OCI-LY7 (cell line): ENCODE measurements around the gene PTCH1. TPM values are rescaled to one million over a fixed set of nuclear protein-coding genes. Genes with fewer than 3 reads are reported as not detected.

Experiments
- BruUV-seq: library from RNA; stranded (reverse); fragments of 400-500 nt; replicated peaks from 2 replicates; lab custom pipeline; 2021; lab: Mats Ljungman, UMichigan
- CTCF ChIA-PET: fragments of 300-600 bp; sonication (Branson Sonifier 250); formaldehyde crosslinking; loops from one replicate; lab custom pipeline; 2022; ENCODE audit warnings: antibody characterized with exemption; ENCODE audit not compliant: unreplicated experiment; lab: Charles Lee
- POLR2A ChIA-PET: fragments of 300-600 bp; sonication (Branson Sonifier 250); formaldehyde crosslinking; loops from one replicate; lab custom pipeline; 2022; ENCODE audit warnings: antibody characterized with exemption; lab: Charles Lee
- DNase-seq: peaks from one replicate; pipeline ENCODE4 v3.0.0-alpha.2; 2015; ENCODE audit warnings: low spot score
- H2AFZ ChIP-seq: fragments of 200-600 bp; sonication (generic), shearing (Covaris generic); 2 replicates; pipeline ENCODE4 v1.6.1; 2014; ENCODE audit warnings: mild to moderate bottlenecking, antibody characterized with exemption, low read length, moderate library complexity
- H3K27ac ChIP-seq: fragments of 200-600 bp; sonication (generic); 2 replicates; pipeline ENCODE4 v1.5.1; 2014; ENCODE audit warnings: mixed run types, low read depth, mild to moderate bottlenecking, moderate library complexity, low read length, inconsistent platforms; ENCODE audit not compliant: poor library complexity, severe bottlenecking
- H3K36me3 ChIP-seq: fragments of 200-600 bp; sonication (generic); 2 replicates; pipeline ENCODE4 v1.6.1; 2014; ENCODE audit warnings: mild to moderate bottlenecking, antibody characterized with exemption, low read length, moderate library complexity, mixed read lengths; ENCODE audit not compliant: insufficient read depth
- H3K4me1 ChIP-seq: fragments of 200-600 bp; sonication (generic); 2 replicates; pipeline ENCODE4 v1.5.1; 2014; ENCODE audit warnings: mild to moderate bottlenecking, low read length; ENCODE audit not compliant: insufficient read depth, poor library complexity, severe bottlenecking
- H3K4me2 ChIP-seq: fragments of 200-600 bp; sonication (generic); 2 replicates; pipeline ENCODE4 v1.6.1; 2014; ENCODE audit warnings: mild to moderate bottlenecking, low read length
- H3K4me3 ChIP-seq: fragments of 200-600 bp; sonication (generic); 2 replicates; pipeline ENCODE4 v1.5.1; 2014; ENCODE audit warnings: mild to moderate bottlenecking, low read depth, low read length; ENCODE audit not compliant: poor library complexity, severe bottlenecking
- H3K79me2 ChIP-seq: fragments of 200-600 bp; sonication (generic); 2 replicates; pipeline ENCODE4 v1.6.1; 2016; ENCODE audit warnings: low read depth, mild to moderate bottlenecking, low read length, moderate library complexity, mixed read lengths; ENCODE audit not compliant: insufficient read depth
- H3K9me2 ChIP-seq: fragments of 200-600 bp; sonication (generic); 2 replicates; pipeline ENCODE4 v1.6.1; 2016; ENCODE audit warnings: mild to moderate bottlenecking, low read length, mixed read lengths; ENCODE audit not compliant: insufficient read depth
- H3K9me3 ChIP-seq: fragments of 200-600 bp; sonication (generic); 2 replicates; pipeline ENCODE4 v1.6.1; 2014; ENCODE audit warnings: mild to moderate bottlenecking, mixed run types, low read length, mixed read lengths
- H4K20me1 ChIP-seq: fragments of 200-600 bp; sonication (generic); 2 replicates; pipeline ENCODE4 v1.6.1; 2014; ENCODE audit warnings: mild to moderate bottlenecking, antibody characterized with exemption, low read length, moderate library complexity, mixed read lengths; ENCODE audit not compliant: insufficient read depth
- CTCF ChIP-seq: fragments of 200-600 bp; sonication (generic); conservative IDR thresholded peaks from 2 replicates; pipeline ENCODE4 v1.5.1; 2014; ENCODE audit warnings: mild to moderate bottlenecking, antibody characterized with exemption, low read length, moderate library complexity, mixed read lengths
- EZH2phosphoT487 ChIP-seq: fragments of 200-600 bp; sonication (generic); IDR thresholded peaks from 2 replicates; pipeline ENCODE4 v1.6.1; 2018; ENCODE audit warnings: low read depth, borderline replicate concordance, mild to moderate bottlenecking, mixed run types, antibody characterized with exemption, low read length, moderate library complexity, mixed read lengths
- intact Hi-C: fragments of 100-400 bp; cut with micrococcal nuclease; formaldehyde crosslinking; loops from one replicate; pipeline ENCODE4 v1.10.0; 2022; ENCODE audit not compliant: unreplicated experiment
- total RNA-seq, 2 experiments: library from RNA; depleted of rRNA in 1 of 2; stranded (reverse); fragments of >200 nt in 1 of 2; shearing (Covaris generic) in 1 of 2; gene quantifications; 2 replicates each; pipeline ENCODE4 v1.2.3, GENCODE V29; 2014 to 2022

PTCH1 gene
- total RNA-seq, 2 experiments from 2014 or later, result 13.1 to 36.1 TPM

GRCh38 chr9:95498641-95499040, 18.1 kb downstream of the PTCH1 start:
- ChIA-PET POLR2A (interaction anchor here (1.7 kb wide), 1 partner anchor 11 kb away, joined by 4 read pairs; no protein-coding TSS in a partner anchor), CTCF (no interaction called here)
- Histone ChIP-seq H3K4me3 (no peak overlapping the region), H3K36me3 (peaks cover 3% of the 10 kb centered on the region; the same call in 1 of the 2 replicates), H3K4me2 (no peak overlapping the region), H3K4me1 (peaks cover 64% of the 10 kb centered on the region), H3K27ac (no peak overlapping the region), H3K9me2 (no peaks in the 10 kb centered on the region), H2AFZ (no peak overlapping the region), H3K9me3 (no peaks in the 10 kb centered on the region), H4K20me1 (peaks cover 16% of the 10 kb centered on the region; the same call in 1 of the 2 replicates), H3K79me2 (peaks cover 44% of the 10 kb centered on the region; the same call in 1 of the 2 replicates)
- BruUV-seq, result no TSS peak
- TF ChIP-seq CTCF (no peak), EZH2phosphoT487 (no peak)
- no peak for DNase-seq
- intact Hi-C loops, result no loop called here

GRCh38 chr9:95497772-95498171, 19.0 kb downstream of the PTCH1 start:
- Histone ChIP-seq H3K4me1 (peaks cover 64% of the 10 kb centered on the region), H3K36me3 (peaks cover 3% of the 10 kb centered on the region; the same call in 1 of the 2 replicates), H4K20me1 (peaks cover 9% of the 10 kb centered on the region; the same call in 1 of the 2 replicates), H2AFZ (no peak overlapping the region), H3K9me2 (no peaks in the 10 kb centered on the region), H3K4me2 (no peak overlapping the region), H3K79me2 (peaks cover 45% of the 10 kb centered on the region; the same call in 1 of the 2 replicates), H3K4me3 (no peak overlapping the region), H3K27ac (no peak overlapping the region), H3K9me3 (no peaks in the 10 kb centered on the region)
- BruUV-seq, result no TSS peak
- intact Hi-C loops, result no loop called here
- ChIA-PET CTCF (no interaction called here), POLR2A (interaction anchor here (1.7 kb wide), 1 partner anchor 11 kb away, joined by 4 read pairs; no protein-coding TSS in a partner anchor)
- TF ChIP-seq CTCF (no peak), EZH2phosphoT487 (no peak)
- DNase-seq, result no peak

GRCh38 chr9:95496687-95497086, 20.1 kb downstream of the PTCH1 start:
- Histone ChIP-seq H4K20me1 (no peaks in the 10 kb centered on the region), H3K36me3 (peaks cover 3% of the 10 kb centered on the region; the same call in 1 of the 2 replicates), H3K27ac (no peak overlapping the region), H3K9me2 (no peaks in the 10 kb centered on the region), H3K4me3 (no peak overlapping the region), H3K79me2 (peaks cover 45% of the 10 kb centered on the region), H3K9me3 (no peaks in the 10 kb centered on the region), H2AFZ (no peak overlapping the region), H3K4me2 (peak overlapping the region; percentile 95), H3K4me1 (peaks cover 64% of the 10 kb centered on the region)
- ChIA-PET POLR2A (interaction anchor here (0.7 to 1.8 kb wide), 3 partner anchors 17 to 115 kb away, joined by 3 to 4 read pairs (median 4); no protein-coding TSS in a partner anchor), CTCF (no interaction called here)
- DNase-seq, result no peak
- TF ChIP-seq EZH2phosphoT487 (no peak), CTCF (no peak)
- BruUV-seq, result no TSS peak
- intact Hi-C loops, result no loop called here
